IPS-18c (cell line): ENCODE data around the gene IL31RA.
"Not testable (repeated sequence)": the region's sequence is repeated elsewhere in the genome, so short reads cannot be mapped to it uniquely, and the experiment has no call there.

ENCODE experiments used
- H3K4me3 ChIP-seq: 2 replicates; pipeline ENCODE4 v1.7.0; 2013; ENCODE audit warnings: low read depth, mild to moderate bottlenecking, low read length, moderate library complexity; ENCODE audit not compliant: insufficient read depth
- H3K9me3 ChIP-seq: one replicate; pipeline ENCODE4 v1.6.1; 2013; ENCODE audit warnings: mild to moderate bottlenecking, low read length, moderate library complexity; ENCODE audit not compliant: control insufficient read depth, insufficient read depth

The IL31RA gene

GRCh38 chr5:55932700-55933099 is 81.5 kb downstream of the IL31RA start:
- no peaks in the 10 kb centered on the region for H3K9me3 ChIP-seq
- H3K4me3 ChIP-seq = no peak overlapping the region

GRCh38 chr5:55933377-55934114 is 82.4 kb downstream of the IL31RA start:
- Histone ChIP-seq H3K4me3 (no peak overlapping the region), H3K9me3 (no peaks in the 10 kb centered on the region)

- Histone ChIP-seq H3K9me3 (no peaks in the 10 kb centered on the region), H3K4me3 (no peak overlapping the region)
These were observed 83.0 kb downstream of the IL31RA start for GRCh38 chr5:55934115-55934613.

- Histone ChIP-seq H3K4me3 (no peak overlapping the region), H3K9me3 (no peaks in the 10 kb centered on the region)
These were observed 83.6 kb downstream of the IL31RA start for GRCh38 chr5:55934720-55935119.

DNA sequence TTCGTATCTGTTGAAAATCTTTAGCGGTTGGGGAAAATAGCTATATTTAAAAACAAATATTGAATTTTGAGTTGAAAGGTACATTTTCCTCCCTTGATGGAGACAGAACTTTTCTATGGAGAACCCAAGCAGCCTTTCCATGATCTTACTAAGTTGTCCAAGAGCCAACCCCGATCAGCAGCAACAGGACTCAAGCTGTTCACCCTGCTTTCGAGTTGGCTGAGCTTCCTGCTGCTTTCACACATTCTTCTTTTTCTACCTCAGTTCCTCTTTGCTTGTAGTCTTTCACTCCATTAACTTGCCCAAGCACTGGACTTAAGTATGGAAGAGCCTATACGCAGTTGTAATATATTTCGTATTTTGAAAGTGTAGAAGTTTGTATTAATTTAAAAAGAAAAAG is 84.2 kb downstream of the IL31RA start:
- Histone ChIP-seq H3K4me3 (no peak overlapping the region), H3K9me3 (no peaks in the 10 kb centered on the region)

DNA sequence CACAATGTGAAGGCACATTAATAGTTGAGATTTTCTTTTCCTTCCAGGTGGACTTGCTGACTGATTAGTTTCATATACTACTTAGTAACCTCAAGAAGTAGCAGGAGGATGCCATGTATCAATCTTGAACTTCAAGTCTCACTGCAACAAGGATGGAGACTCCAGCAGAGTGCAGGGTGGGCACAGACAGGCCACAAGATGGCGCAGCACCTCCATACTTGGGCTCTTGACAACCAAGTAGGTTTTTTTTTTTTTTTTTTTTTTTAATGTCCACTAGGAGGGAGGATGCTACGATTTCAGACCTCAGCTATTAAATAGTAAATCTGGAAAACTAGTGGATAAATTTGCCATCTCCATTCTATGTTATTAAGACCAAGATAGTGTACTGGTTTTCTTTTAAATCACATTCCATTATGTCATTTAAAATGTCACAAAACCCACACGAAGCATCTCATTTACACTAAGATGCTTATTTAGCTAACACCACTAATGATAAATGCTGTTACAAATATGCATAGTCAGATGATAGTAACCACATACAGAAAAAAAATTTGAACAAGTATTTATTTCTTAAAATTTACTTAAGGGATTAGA is 85.0 kb downstream of the IL31RA start:
- Histone ChIP-seq H3K4me3 (no peak overlapping the region), H3K9me3 (no peaks in the 10 kb centered on the region)

- not testable (repeated sequence) for H3K9me3 ChIP-seq, H3K4me3 ChIP-seq
These were observed 86.4 kb downstream of the IL31RA start for GRCh38 chr5:55937598-55937997.

- not testable (repeated sequence) for H3K9me3 ChIP-seq
These were observed 90.0 kb downstream of the IL31RA start for GRCh38 chr5:55941154-55941553.

DNA sequence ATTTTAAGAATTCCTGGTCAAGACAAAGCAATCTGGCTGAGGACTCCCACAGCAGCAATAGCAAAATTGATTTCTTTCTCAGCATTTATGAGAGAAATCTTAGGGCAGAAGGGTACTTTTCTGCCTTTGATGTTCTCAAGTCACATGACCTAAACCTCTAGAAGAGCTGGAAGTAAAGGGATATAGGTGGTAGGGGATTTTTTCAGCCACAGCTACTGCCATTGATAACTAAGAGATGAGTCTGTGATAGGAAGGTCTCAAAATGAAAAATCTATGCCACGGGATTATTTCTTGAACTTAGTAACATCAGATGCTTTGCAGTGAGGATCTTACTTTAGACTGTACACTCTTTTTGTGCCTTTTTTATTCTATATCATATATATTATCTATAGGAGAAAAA is 108.1 kb downstream of the IL31RA start:
- H3K9me3 ChIP-seq = no peaks in the 10 kb centered on the region
- H3K4me3 ChIP-seq = no peak overlapping the region

More at GRCh38 chr5:55941154-55941553, 90.0 kb downstream of the IL31RA start:
- not testable (repeated sequence) for H3K4me3 ChIP-seq

GRCh38 chr5:55960779-55961178 is 109.6 kb downstream of the IL31RA start:
- Histone ChIP-seq H3K9me3 (no peaks in the 10 kb centered on the region), H3K4me3 (no peak overlapping the region)

GRCh38 chr5:55965525-55965924 is 114.4 kb downstream of the IL31RA start:
- Histone ChIP-seq H3K9me3 (no peaks in the 10 kb centered on the region), H3K4me3 (no peak overlapping the region)

DNA sequence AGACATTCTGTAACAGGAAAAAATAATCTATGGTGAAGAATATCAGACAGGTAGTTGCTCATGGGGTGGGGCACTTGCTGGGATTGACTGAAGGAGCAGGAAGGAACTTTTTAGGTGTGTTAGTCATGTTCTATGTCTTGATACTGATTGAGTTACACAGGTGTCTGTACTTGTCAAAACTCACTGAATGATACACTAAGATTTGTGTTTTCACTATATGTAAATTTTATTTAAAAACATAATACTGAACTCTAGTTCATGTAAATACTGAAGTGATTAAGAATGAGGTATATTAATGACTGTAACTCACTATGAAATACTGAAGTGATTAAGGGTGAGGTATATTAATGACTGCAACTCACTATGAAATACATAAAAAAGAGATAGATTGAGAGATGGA is 115.1 kb downstream of the IL31RA start:
- no peaks in the 10 kb centered on the region for H3K9me3 ChIP-seq

GRCh38 chr5:55969956-55970355 is 118.8 kb downstream of the IL31RA start:
- Histone ChIP-seq H3K9me3 (no peaks in the 10 kb centered on the region), H3K4me3 (no peak overlapping the region)

More for the DNA sequence above, 115.1 kb downstream of the IL31RA start:
- no peak overlapping the region for H3K4me3 ChIP-seq
